Stimulated activated naive CD8-positive, alpha-beta T cell treated with anti-CD3 and anti-CD28 coated beads, Interleukin-15, amount 100 ng/mL, for 72 hours (primary cell): ENCODE data around the gene KRTAP12-1.

Experiments
- ATAC-seq: fragments of 150-1000 bp; cut with Tn5 transposase; 2 replicates; pipeline ENCODE4 v1.10.0; 2021; ENCODE audit warnings: mild to moderate bottlenecking, moderate library complexity
- DNase-seq, 2 donors: peaks; one replicate each; pipeline ENCODE4 v3.0.0; 2021 to 2022
- H3K27ac Mint-ChIP-seq, 2 donors: one replicate each; pipeline ENCODE4 v1.8.0; 2022; ENCODE audit warnings: mild to moderate bottlenecking in 2 of 2, mixed read lengths in 2 of 2, moderate library complexity in 2 of 2
- H3K27me3 Mint-ChIP-seq: one replicate; pipeline ENCODE4 v1.8.0; 2022; ENCODE audit warnings: mixed read lengths
- H3K4me1 Mint-ChIP-seq: one replicate; pipeline ENCODE4 v1.8.0; 2022; ENCODE audit warnings: mild to moderate bottlenecking, mixed read lengths
- H3K4me3 Mint-ChIP-seq, 2 donors: one replicate each; pipeline ENCODE4 v1.8.0; 2022; ENCODE audit warnings: mild to moderate bottlenecking in 2 of 2, mixed read lengths in 2 of 2, moderate library complexity in 1 of 2
- H3K9me3 Mint-ChIP-seq, 2 donors: one replicate each; pipeline ENCODE4 v1.8.0; 2022; ENCODE audit warnings: mixed read lengths in 2 of 2

Gene KRTAP12-1

GRCh38 chr21:44636209-44637017 is 45.5 kb downstream of the KRTAP12-1 start:
- no peak for DNase-seq
- H3K27me3 Mint-ChIP-seq = no peaks in the 10 kb centered on the region
- peaks cover 31 to 45% of the 10 kb centered on the region in 2 donors for H3K9me3 Mint-ChIP-seq
- H3K27ac Mint-ChIP-seq = peak overlapping the region in 1 of 2 donors; percentile 55
- H3K4me3 Mint-ChIP-seq = no peak overlapping the region
- no peak for ATAC-seq
- H3K4me1 Mint-ChIP-seq = peaks cover 10% of the 10 kb centered on the region

- ATAC-seq = no peak
- no peak overlapping the region for H3K27ac Mint-ChIP-seq
Observed at GRCh38 chr21:44632067-44632466, 49.9 kb downstream of the KRTAP12-1 start.

More at GRCh38 chr21:44632067-44632466, 49.9 kb downstream of the KRTAP12-1 start:
- Mint-ChIP-seq H3K27me3 (no peaks in the 10 kb centered on the region), H3K9me3 (peaks cover 42 to 51% of the 10 kb centered on the region in 2 donors), H3K4me3 (no peak overlapping the region), H3K4me1 (peaks cover 32% of the 10 kb centered on the region)
- no peak for DNase-seq
